Measurements from ENCODE around the gene KANSL2. TPM values are rescaled to one million over a fixed set of nuclear protein-coding genes. Genes with fewer than 3 reads are reported as not detected.

The KANSL2 gene
- total and polyA plus RNA-seq, 9 of the 15 experiments (the other 6 are each of a cell fraction or from before 2014, with no cell fraction given) = 41.1 to 89.8 (median 55.4) TPM

DNA sequence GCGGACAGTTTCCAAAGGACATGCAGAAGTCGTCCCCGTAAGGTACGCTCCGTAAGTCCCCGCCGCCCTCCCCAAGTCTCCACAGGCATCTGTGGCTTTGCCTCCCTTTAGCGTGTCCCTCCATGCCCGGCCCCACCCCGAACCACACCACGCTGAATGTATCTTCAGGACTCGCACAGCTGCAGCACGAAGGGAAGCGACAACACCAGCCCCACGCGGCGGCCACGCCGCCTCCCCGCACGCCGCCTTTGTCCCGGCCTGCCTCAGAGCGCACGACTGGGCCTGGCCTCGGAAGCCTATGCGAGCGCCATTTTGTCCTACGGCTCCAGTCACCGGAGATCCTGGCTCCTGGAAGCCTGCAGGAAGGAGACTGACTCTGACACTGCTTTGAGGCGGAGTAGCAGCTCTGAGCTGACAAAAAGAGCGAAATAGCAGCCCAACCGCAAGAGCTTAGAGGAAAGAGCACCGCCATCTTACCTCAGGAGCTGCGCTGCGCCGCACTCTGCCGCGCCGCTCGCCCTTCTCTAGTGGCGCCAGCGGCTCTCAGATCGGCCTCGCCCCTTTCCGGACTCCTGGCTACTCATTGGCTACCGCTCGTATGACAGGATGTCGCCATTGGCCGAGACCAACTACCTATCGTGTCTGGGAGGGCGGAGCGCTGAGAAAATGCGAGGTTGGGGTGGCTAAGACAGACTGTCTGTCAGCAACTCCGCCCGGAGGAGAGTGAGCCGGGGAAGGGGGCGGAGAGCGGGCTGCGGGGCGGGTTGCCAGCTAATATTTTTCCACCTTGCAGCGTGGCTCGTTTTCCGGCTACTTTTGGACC is at the start of gene KANSL2 (continued):
- no peak for TF ChIP-seq XRCC4 (IDR thresholded peaks at IDR 0.05; ENCODE audit: extremely low read depth, insufficient read depth, insufficient read length)
- no peak for TF ChIP-seq STAT5A (IDR thresholded peaks at IDR 0.05; ENCODE audit: borderline replicate concordance, low read length)
- peak; percentile 26; the same call in 1 of the 2 replicates for TF ChIP-seq CREB1 (IDR thresholded peaks at IDR 0.05)
- peak; percentile 64 for TF ChIP-seq CREB1 (CRISPR knock-in tag; IDR thresholded peaks at IDR 0.05)
- no peak for TF ChIP-seq ZNF778 (CRISPR knock-in tag; IDR thresholded peaks at IDR 0.05)
- TF ChIP-seq, protein P1, sequence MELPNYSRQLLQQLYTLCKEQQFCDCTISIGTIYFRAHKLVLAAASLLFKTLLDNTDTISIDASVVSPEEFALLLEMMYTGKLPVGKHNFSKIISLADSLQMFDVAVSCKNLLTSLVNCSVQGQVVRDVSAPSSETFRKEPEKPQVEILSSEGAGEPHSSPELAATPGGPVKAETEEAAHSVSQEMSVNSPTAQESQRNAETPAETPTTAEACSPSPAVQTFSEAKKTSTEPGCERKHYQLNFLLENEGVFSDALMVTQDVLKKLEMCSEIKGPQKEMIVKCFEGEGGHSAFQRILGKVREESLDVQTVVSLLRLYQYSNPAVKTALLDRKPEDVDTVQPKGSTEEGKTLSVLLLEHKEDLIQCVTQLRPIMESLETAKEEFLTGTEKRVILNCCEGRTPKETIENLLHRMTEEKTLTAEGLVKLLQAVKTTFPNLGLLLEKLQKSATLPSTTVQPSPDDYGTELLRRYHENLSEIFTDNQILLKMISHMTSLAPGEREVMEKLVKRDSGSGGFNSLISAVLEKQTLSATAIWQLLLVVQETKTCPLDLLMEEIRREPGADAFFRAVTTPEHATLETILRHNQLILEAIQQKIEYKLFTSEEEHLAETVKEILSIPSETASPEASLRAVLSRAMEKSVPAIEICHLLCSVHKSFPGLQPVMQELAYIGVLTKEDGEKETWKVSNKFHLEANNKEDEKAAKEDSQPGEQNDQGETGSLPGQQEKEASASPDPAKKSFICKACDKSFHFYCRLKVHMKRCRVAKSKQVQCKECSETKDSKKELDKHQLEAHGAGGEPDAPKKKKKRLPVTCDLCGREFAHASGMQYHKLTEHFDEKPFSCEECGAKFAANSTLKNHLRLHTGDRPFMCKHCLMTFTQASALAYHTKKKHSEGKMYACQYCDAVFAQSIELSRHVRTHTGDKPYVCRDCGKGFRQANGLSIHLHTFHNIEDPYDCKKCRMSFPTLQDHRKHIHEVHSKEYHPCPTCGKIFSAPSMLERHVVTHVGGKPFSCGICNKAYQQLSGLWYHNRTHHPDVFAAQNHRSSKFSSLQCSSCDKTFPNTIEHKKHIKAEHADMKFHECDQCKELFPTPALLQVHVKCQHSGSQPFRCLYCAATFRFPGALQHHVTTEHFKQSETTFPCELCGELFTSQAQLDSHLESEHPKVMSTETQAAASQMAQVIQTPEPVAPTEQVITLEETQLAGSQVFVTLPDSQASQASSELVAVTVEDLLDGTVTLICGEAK (IDR thresholded peaks at IDR 0.05) = no peak
- TF ChIP-seq, protein P1 (CRISPR knock-in tag; IDR thresholded peaks at IDR 0.05) = no peak
- TF ChIP-seq PYGO2 (tag; IDR thresholded peaks at IDR 0.05) = no peak
- TF ChIP-seq, protein P2, sequence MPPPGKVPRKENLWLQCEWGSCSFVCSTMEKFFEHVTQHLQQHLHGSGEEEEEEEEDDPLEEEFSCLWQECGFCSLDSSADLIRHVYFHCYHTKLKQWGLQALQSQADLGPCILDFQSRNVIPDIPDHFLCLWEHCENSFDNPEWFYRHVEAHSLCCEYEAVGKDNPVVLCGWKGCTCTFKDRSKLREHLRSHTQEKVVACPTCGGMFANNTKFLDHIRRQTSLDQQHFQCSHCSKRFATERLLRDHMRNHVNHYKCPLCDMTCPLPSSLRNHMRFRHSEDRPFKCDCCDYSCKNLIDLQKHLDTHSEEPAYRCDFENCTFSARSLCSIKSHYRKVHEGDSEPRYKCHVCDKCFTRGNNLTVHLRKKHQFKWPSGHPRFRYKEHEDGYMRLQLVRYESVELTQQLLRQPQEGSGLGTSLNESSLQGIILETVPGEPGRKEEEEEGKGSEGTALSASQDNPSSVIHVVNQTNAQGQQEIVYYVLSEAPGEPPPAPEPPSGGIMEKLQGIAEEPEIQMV (tag; conservative IDR thresholded peaks at IDR 0.05; ENCODE audit: low read depth) = no peak
- TF ChIP-seq, protein P3, sequence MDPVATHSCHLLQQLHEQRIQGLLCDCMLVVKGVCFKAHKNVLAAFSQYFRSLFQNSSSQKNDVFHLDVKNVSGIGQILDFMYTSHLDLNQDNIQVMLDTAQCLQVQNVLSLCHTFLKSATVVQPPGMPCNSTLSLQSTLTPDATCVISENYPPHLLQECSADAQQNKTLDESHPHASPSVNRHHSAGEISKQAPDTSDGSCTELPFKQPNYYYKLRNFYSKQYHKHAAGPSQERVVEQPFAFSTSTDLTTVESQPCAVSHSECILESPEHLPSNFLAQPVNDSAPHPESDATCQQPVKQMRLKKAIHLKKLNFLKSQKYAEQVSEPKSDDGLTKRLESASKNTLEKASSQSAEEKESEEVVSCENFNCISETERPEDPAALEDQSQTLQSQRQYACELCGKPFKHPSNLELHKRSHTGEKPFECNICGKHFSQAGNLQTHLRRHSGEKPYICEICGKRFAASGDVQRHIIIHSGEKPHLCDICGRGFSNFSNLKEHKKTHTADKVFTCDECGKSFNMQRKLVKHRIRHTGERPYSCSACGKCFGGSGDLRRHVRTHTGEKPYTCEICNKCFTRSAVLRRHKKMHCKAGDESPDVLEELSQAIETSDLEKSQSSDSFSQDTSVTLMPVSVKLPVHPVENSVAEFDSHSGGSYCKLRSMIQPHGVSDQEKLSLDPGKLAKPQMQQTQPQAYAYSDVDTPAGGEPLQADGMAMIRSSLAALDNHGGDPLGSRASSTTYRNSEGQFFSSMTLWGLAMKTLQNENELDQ (CRISPR knock-in tag; IDR thresholded peaks at IDR 0.05; ENCODE audit: borderline replicate concordance) = peak; percentile 33; the same call in 1 of the 2 replicates
- TF ChIP-seq TAF1 (IDR thresholded peaks at IDR 0.05; ENCODE audit: control insufficient read depth, extremely low read depth, insufficient read depth, low read length, severe bottlenecking) = peak; percentile 99
- peak; percentile 100 for TF ChIP-seq PHF8 (IDR thresholded peaks at IDR 0.05; ENCODE audit: borderline replicate concordance, low read length)

Data from K562 (cell line).